Pancreas (tissue), 10 donors: ENCODE data around the gene DDX39B. TPM values are rescaled to one million over a fixed set of nuclear protein-coding genes. Genes with fewer than 3 reads are reported as not detected.

Experiments used
- ATAC-seq, 4 donors: fragments of 200-7000 bp; cut with Tn5 transposase; one replicate each; pipeline versions ENCODE4 v1.8.0 to v1.9.1; 2020; ENCODE audit warnings: mild to moderate bottlenecking in 4 of 4, moderate library complexity in 4 of 4
- DNase-seq, 6 donors: peaks; one replicate each; pipeline ENCODE4 v3.0.0-alpha.2; 2020
- FAIRE-seq: peaks from 2 replicates; lab custom pipeline; 2012; peaks lifted over from hg19 to GRCh38; lab: Jason Lieb, UNC
- H3K27ac ChIP-seq, 4 donors: fragments of 200-600 bp; sonication (generic); 1 replicate in 3 of 4; 2 replicates in 1 of 4; pipeline versions ENCODE4 v1.5.0 to v1.8.0; 2020
- H3K27me3 ChIP-seq, 4 donors: fragments of 200-600 bp; one replicate each; pipeline ENCODE4 v1.8.0; 2021
- H3K36me3 ChIP-seq, 3 donors: fragments of 200-600 bp; sonication (generic) in 1 of 3; one replicate each; pipeline versions ENCODE4 v1.5.0 to v1.8.0; 2020 to 2021
- H3K4me1 ChIP-seq, 3 donors: fragments of 200-600 bp; one replicate each; pipeline ENCODE4 v1.8.0; 2021
- H3K4me3 ChIP-seq, 4 donors: fragments of 200-600 bp; sonication (generic) in 2 of 4; one replicate each; pipeline versions ENCODE4 v1.5.0 to v1.8.0; 2020 to 2021
- H3K9me3 ChIP-seq, 4 donors: fragments of 200-600 bp; one replicate each; pipeline ENCODE4 v1.8.0; 2021
- CTCF ChIP-seq, 4 donors: fragments of 200-600 bp; sonication (generic) in 3 of 4; IDR thresholded peaks; one replicate each; pipeline versions ENCODE4 v1.5.0 to v1.8.0; 2021; ENCODE audit warnings: antibody characterized with exemption in 4 of 4
- WGBS, 2 donors: extraction: QIAGEN DNeasy Blood & Tissue Kit; methylation state at CpG; one replicate each; pipeline ENCODE4 v1.1.7; 2013; 5-methylcytosine and 5-hydroxymethylcytosine counted together
- intact Hi-C, 3 donors: fragments of 100-400 bp; cut with DNase I; formaldehyde crosslinking; loops; one replicate each; pipeline versions ENCODE4 v1.11.1 to v1.14.2; 2022
- polyA plus RNA-seq, 2 donors: library from polyadenylated mRNA; stranded (reverse); fragments of 200-250 nt; gene quantifications; one replicate each; pipeline ENCODE4 v1.2.3, GENCODE V29; 2013
- total RNA-seq, 6 donors: library from RNA; stranded (reverse); fragmentation: NEBNext Ultra II Directional in 4 of 6; extraction: Animal tissue kit (Norgen Biotek cat#: 25700) in 4 of 6; gene quantifications; one replicate each; pipeline versions ENCODE4 v1.2.1 to v1.2.4, GENCODE V29; 2021 to 2023
- donor health status: healthy with polysubstance abuse.
- donor health status: DM: no; HTN: no; CAD: no; lungs with moderate emphysema.
- donor health status: DM: no; HTN: no; CAD: no.
- donor health status: control.
- donor health status: control.
- donor health status: Bipolar disorder and iron deficiency.
- donor health status: DM: yes; HTN: yes; CAD: no.
- donor health status: DM: no; HTN: no; CAD: no.
- donor health status: DM: no; HTN: no; CAD: no.
- donor health status: DM: yes; HTN: yes; CAD: no.

DDX39B gene
- total and polyA plus RNA-seq, 8 donors: 134 to 669 (median 180) TPM

GRCh38 chr6:31547727-31548543 is 6.1 kb upstream of the DDX39B start:
- peak overlapping the region; percentile 28 to 79 (median 45) for H3K27ac ChIP-seq
- peak in 3 of 6 donors; percentile 44 to 67 (median 62) for DNase-seq
- FAIRE-seq: no peak
- intact Hi-C loops: loop anchor here in 2 of 3 donors (5.0 kb wide), 1 partner anchor 49 kb away; no protein-coding TSS in a partner anchor
- no peak for ATAC-seq
- no peak for TF ChIP-seq CTCF (IDR thresholded peaks at IDR 0.05)
- peak overlapping the region; percentile 13 to 41 (median 36) for H3K4me3 ChIP-seq
- 61 to 71% methylated on average over 23 to 24 of the region's 24 CpGs for WGBS, 2 donors
- peaks cover 8 to 15% (median 12%) of the 10 kb centered on the region in 3 donors for H3K4me1 ChIP-seq
- H3K36me3 ChIP-seq: peaks cover 0 to 4% (median 0%) of the 10 kb centered on the region in 3 donors
- no peaks in the 10 kb centered on the region for H3K9me3 ChIP-seq
- no peaks in the 10 kb centered on the region for H3K27me3 ChIP-seq

- H3K4me3 ChIP-seq: peak within 1 kb of the TSS; percentile 13 to 41 (median 36)
- WGBS, 2 donors: 0% methylated on average over 25 of the region's 25 CpGs
- H3K36me3 ChIP-seq: peaks cover 0 to 4% (median 0%) of the 10 kb centered on the region in 3 donors
- peaks cover 11 to 17% (median 16%) of the 10 kb centered on the region in 3 donors for H3K4me1 ChIP-seq
- FAIRE-seq (no peak), DNase-seq (peak; percentile 84 to 95 (median 92)), ATAC-seq (peak; percentile 94 to 97 (median 94))
- peak in 1 of 4 donors; percentile 10 for TF ChIP-seq CTCF (IDR thresholded peaks at IDR 0.05)
- H3K27me3 ChIP-seq: no peaks in the 10 kb centered on the region
- H3K27ac ChIP-seq: peak within 1 kb of the TSS; percentile 28 to 79 (median 45)
- no peaks in the 10 kb centered on the region for H3K9me3 ChIP-seq
- intact Hi-C loops: loop anchor here in 2 of 3 donors (5.0 kb wide), 1 partner anchor 50 kb away; no protein-coding TSS in a partner anchor
Measured at GRCh38 chr6:31546958-31547726, 5.3 kb upstream of the DDX39B start, which contains the start of gene NFKBIL1. NFKBIL1 (plus strand) TSS chr6:31547608; CDS start chr6:31547695, 87 bp downstream.

- FAIRE-seq: no peak
- 10 to 12% methylated on average over 11 of the region's 11 CpGs for WGBS, 2 donors
- Histone ChIP-seq H3K9me3 (no peaks in the 10 kb centered on the region), H3K36me3 (peaks cover 0 to 4% (median 0%) of the 10 kb centered on the region in 3 donors), H3K4me3 (peak within 1 kb of the TSS; percentile 13 to 41 (median 36)), H3K27me3 (no peaks in the 10 kb centered on the region), H3K4me1 (peaks cover 11 to 17% (median 16%) of the 10 kb centered on the region in 3 donors), H3K27ac (peak within 1 kb of the TSS; percentile 28 to 79 (median 45))
- peak; percentile 76 to 91 (median 84) for TF ChIP-seq CTCF (IDR thresholded peaks at IDR 0.05)
- peak; percentile 81 to 92 (median 88) for DNase-seq
- peak; percentile 75 to 87 (median 81) for ATAC-seq
- intact Hi-C loops: loop anchor here in 2 of 3 donors (5.0 kb wide), 1 partner anchor 51 kb away; no protein-coding TSS in a partner anchor
Measured at GRCh38 chr6:31546339-31546957, 4.6 kb upstream of the DDX39B start, which contains the start of gene ATP6V1G2. ATP6V1G2 (minus strand) TSS chr6:31546608; CDS start chr6:31546559, 49 bp downstream.

- Histone ChIP-seq H3K4me3 (no peak overlapping the region), H3K9me3 (no peaks in the 10 kb centered on the region), H3K4me1 (peaks cover 11 to 20% (median 17%) of the 10 kb centered on the region in 3 donors), H3K27me3 (no peaks in the 10 kb centered on the region), H3K27ac (no peak overlapping the region), H3K36me3 (peaks cover 0 to 4% (median 0%) of the 10 kb centered on the region in 3 donors)
- ATAC-seq (no peak), FAIRE-seq (no peak), DNase-seq (peak in 1 of 6 donors; percentile 28)
- no peak for TF ChIP-seq CTCF (IDR thresholded peaks at IDR 0.05)
- WGBS, 2 donors: 49 to 72% methylated on average over 7 of the region's 7 CpGs
- intact Hi-C loops: loop anchor here in 2 of 3 donors (5.0 kb wide), 1 partner anchor 52 kb away; no protein-coding TSS in a partner anchor
Measured at GRCh38 chr6:31545291-31545690, 3.5 kb upstream of the DDX39B start.
